Measurements from ENCODE around the gene GMPS. TPM values are rescaled to one million over a fixed set of nuclear protein-coding genes. Genes with fewer than 3 reads are reported as not detected.

Gene GMPS
- total and polyA plus RNA-seq, 10 of the 15 experiments (the other 5 are each of a cell fraction or from before 2014, with no cell fraction given) = 33.2 to 143 (median 79.0) TPM

DNA sequence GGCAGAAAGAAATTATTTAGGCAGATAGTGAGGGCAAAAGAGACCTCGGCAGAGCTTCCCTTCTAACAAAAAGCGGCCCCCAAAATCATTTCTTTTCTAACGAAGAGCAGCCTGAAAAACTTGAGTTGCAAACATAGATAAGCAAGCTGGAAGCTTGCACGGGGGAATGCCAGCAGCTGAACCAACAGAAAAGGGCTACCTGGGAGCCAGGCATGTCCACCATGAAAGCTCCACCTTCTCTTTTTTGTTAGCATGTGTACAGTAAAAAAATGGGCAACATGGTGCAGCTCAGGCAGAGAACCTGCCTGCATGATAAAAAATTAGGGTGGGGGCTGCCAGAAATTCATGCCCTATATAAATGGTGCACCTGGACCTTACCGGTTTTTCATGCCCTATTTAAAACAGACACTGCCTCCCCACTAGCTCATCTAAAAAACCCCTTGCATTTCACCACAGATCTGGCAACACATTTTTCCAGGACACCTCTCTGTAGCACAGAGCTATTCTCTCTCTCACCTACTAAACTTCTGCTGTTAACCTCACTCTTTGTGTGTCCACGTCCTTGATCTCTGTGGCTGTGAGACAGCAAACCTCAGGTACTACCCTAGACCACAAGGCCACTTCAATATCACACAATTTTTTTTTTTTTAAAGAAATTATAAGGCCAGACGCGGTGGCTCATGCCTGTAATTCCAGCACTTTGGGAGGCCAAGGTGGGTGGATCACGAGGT is 34.9 kb upstream of the GMPS start:
- intact Hi-C loops (cut with micrococcal nuclease; ENCODE audit: unreplicated experiment) = no loop called here
- no peak overlapping the region for H3K4me2 ChIP-seq (ENCODE audit: control insufficient read depth, insufficient read depth)
- ATAC-seq (peak; percentile 29; the same call in 2 of the 3 replicates), FAIRE-seq (no peak), DNase-seq (ENCODE audit: low read depth, low spot score) (no peak)
- H3K4me1 ChIP-seq (ENCODE audit: control insufficient read depth, insufficient read depth, low read length) = no peaks in the 10 kb centered on the region
- SMC1A ChIA-PET (ENCODE audit: uncharacterized antibody, unreplicated experiment) = interaction anchor here (0.9 kb wide), 1 partner anchor 18 kb away, joined by 4 read pairs; no protein-coding TSS in a partner anchor
- no peaks in the 10 kb centered on the region for H3K79me2 ChIP-seq (ENCODE audit: control insufficient read depth, insufficient read depth, low read length)
- in situ Hi-C loops (cut with MboI) = no loop called here
- CTCF ChIA-PET = interaction anchor here (0.7 kb wide), 1 partner anchor 126 kb away, joined by 4 read pairs; no protein-coding TSS in a partner anchor
- no peak overlapping the region for H3K4me3 ChIP-seq
- BruUV-seq (replicated peaks) = no TSS peak
- H4K20me1 ChIP-seq (ENCODE audit: control insufficient read depth, insufficient read depth) = no peaks in the 10 kb centered on the region
- no peaks in the 10 kb centered on the region for H3K27me3 ChIP-seq (replicated peaks in 1 of 2; ENCODE audit: control insufficient read depth in 2 of 2, insufficient read depth in 2 of 2, low read length in 1 of 2)
- POLR2A ChIA-PET = interaction anchor here (0.7 to 1.0 kb wide), 2 partner anchors 11 to 38 kb away, joined by 3 to 5 read pairs; no protein-coding TSS in a partner anchor
- RAD21 ChIA-PET (ENCODE audit: unreplicated experiment) = interaction anchor here (2.3 kb wide), 1 partner anchor 30 kb away, joined by 7 read pairs; the partner anchor contains the start of gene C3orf33
- H3K9ac ChIP-seq (ENCODE audit: control insufficient read depth, insufficient read depth, low read length) = no peak overlapping the region
- H2AFZ ChIP-seq (ENCODE audit: control insufficient read depth, low read depth, low read length) = no peak overlapping the region
- WGBS (ENCODE audit: insufficient coverage, insufficient replicate concordance, low lambda C conversion rate, missing lambda C conversion rate) = 83% methylated on average over 9 of the region's 9 CpGs
- peaks cover 0 to 6% of the 10 kb centered on the region in 2 experiments; a peak in 1 of 4 replicates for H3K36me3 ChIP-seq (ENCODE audit: control insufficient read depth in 2 of 2, insufficient read depth in 2 of 2, low read length in 1 of 2)
- TF ChIP-seq LARP7 (IDR thresholded peaks at IDR 0.05) = no peak
- TF ChIP-seq CEBPB (IDR thresholded peaks at IDR 0.05; ENCODE audit: borderline replicate concordance in 1 of 2, low read depth in 2 of 2, low read length in 2 of 2) = no peak
- no peak for TF ChIP-seq NR2C1 (IDR thresholded peaks at IDR 0.05)
- TF ChIP-seq EP300 (IDR thresholded peaks at IDR 0.05; ENCODE audit: borderline replicate concordance in 1 of 2, control insufficient read depth in 1 of 2, low read depth in 2 of 2, low read length in 2 of 2) = no peak
- no peak for TF ChIP-seq ZNF207 (IDR thresholded peaks at IDR 0.05; ENCODE audit: borderline replicate concordance)
- TF ChIP-seq BACH1 (IDR thresholded peaks at IDR 0.05; ENCODE audit: borderline replicate concordance) = no peak
- no peak for TF ChIP-seq NBN (IDR thresholded peaks at IDR 0.05)
- no peak for TF ChIP-seq IRF4 (IDR thresholded peaks at IDR 0.05; ENCODE audit: low read depth, low read length)
- TF ChIP-seq EGR1 (IDR thresholded peaks at IDR 0.05; ENCODE audit: borderline replicate concordance in 1 of 2, low read depth in 2 of 2, low read length in 2 of 2) = no peak
- no peak for TF ChIP-seq ZZZ3 (IDR thresholded peaks at IDR 0.05; ENCODE audit: control insufficient read depth, insufficient read length, low read depth)
- TF ChIP-seq, protein P1, sequence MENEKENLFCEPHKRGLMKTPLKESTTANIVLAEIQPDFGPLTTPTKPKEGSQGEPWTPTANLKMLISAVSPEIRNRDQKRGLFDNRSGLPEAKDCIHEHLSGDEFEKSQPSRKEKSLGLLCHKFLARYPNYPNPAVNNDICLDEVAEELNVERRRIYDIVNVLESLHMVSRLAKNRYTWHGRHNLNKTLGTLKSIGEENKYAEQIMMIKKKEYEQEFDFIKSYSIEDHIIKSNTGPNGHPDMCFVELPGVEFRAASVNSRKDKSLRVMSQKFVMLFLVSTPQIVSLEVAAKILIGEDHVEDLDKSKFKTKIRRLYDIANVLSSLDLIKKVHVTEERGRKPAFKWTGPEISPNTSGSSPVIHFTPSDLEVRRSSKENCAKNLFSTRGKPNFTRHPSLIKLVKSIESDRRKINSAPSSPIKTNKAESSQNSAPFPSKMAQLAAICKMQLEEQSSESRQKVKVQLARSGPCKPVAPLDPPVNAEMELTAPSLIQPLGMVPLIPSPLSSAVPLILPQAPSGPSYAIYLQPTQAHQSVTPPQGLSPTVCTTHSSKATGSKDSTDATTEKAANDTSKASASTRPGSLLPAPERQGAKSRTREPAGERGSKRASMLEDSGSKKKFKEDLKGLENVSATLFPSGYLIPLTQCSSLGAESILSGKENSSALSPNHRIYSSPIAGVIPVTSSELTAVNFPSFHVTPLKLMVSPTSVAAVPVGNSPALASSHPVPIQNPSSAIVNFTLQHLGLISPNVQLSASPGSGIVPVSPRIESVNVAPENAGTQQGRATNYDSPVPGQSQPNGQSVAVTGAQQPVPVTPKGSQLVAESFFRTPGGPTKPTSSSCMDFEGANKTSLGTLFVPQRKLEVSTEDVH (IDR thresholded peaks at IDR 0.05; ENCODE audit: low read depth, partially characterized antibody) = no peak
- no peak for TF ChIP-seq POLR2AphosphoS2 (IDR thresholded peaks at IDR 0.05; ENCODE audit: low read depth, low read length)
- TF ChIP-seq, protein P2, sequence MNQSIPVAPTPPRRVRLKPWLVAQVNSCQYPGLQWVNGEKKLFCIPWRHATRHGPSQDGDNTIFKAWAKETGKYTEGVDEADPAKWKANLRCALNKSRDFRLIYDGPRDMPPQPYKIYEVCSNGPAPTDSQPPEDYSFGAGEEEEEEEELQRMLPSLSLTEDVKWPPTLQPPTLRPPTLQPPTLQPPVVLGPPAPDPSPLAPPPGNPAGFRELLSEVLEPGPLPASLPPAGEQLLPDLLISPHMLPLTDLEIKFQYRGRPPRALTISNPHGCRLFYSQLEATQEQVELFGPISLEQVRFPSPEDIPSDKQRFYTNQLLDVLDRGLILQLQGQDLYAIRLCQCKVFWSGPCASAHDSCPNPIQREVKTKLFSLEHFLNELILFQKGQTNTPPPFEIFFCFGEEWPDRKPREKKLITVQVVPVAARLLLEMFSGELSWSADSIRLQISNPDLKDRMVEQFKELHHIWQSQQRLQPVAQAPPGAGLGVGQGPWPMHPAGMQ (IDR thresholded peaks at IDR 0.05; ENCODE audit: borderline replicate concordance) = no peak
- no peaks in the 10 kb centered on the region for H3K9me3 ChIP-seq (replicated peaks; ENCODE audit: control insufficient read depth, insufficient read depth, low read length)
- H3K27ac ChIP-seq (ENCODE audit: control insufficient read depth, insufficient read depth) = no peak overlapping the region

Data from GM12878 (cell line).